ENCODE measurements around the gene CPOX.

DNA sequence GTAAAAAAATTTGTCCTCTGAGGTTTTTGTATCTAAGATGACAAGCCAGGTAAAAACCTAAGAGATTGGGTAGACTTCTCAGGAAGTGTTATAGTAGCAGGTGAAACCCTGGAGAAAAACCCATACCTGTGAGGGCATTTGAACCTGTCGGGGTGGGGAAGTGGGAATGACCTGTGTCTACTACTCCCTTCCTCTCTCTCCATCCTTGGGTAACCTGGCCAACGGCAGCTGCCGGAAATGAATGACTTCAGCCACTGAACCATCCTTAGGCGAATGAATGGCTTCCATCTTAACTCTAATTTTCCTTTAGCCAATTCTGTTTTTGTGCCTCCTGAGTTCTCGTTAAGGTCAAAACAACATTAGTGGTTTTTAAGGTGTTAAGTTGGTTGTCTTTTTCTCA lies 44.9 kb downstream of the CPOX start:
- TF ChIP-seq CTCF (IDR thresholded peaks at IDR 0.05; ENCODE audit: low read depth, low read length): no peak
- TF ChIP-seq, protein P1, sequence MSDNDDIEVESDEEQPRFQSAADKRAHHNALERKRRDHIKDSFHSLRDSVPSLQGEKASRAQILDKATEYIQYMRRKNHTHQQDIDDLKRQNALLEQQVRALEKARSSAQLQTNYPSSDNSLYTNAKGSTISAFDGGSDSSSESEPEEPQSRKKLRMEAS (IDR thresholded peaks at IDR 0.05; ENCODE audit: low read depth, low read length): no peak
